Naive thymus-derived CD8-positive, alpha-beta T cell (primary cell): ENCODE data around the gene MBD1. TPM values are rescaled to one million over a fixed set of nuclear protein-coding genes. Genes with fewer than 3 reads are reported as not detected.
"Not testable (repeated sequence)": the region's sequence is repeated elsewhere in the genome, so short reads cannot be mapped to it uniquely, and the experiment has no call there.

Experiments used
- ATAC-seq, 2 donors: fragments of 150-1000 bp; cut with Tn5 transposase in 1 of 2; sonication (Bioruptor Pico), chemical (Tn5 transposase) in 1 of 2; 1 replicate in 1 of 2; 2 replicates in 1 of 2; pipeline ENCODE4 v1.10.0; 2021; ENCODE audit warnings: mild to moderate bottlenecking in 2 of 2, moderate library complexity in 2 of 2
- POLR2A ChIA-PET: fragments of 350-600 bp; sonication (Branson Sonifier 250); formaldehyde crosslinking; loops from one replicate; lab custom pipeline; 2021; ENCODE audit warnings: antibody characterized with exemption; lab: Charles Lee
- DNase-seq, 10 donors: peaks; one replicate each; pipeline versions ENCODE4 v3.0.0 to v3.0.0-alpha.2; 2020 to 2022
- H3K27ac Mint-ChIP-seq, 10 donors: one replicate each; pipeline ENCODE4 v1.8.0; 2020 to 2022; ENCODE audit warnings: mild to moderate bottlenecking in 10 of 10, mixed read lengths in 10 of 10, moderate library complexity in 4 of 10, inconsistent platforms in 1 of 10
- H3K27me3 Mint-ChIP-seq, 5 donors: one replicate each; pipeline ENCODE4 v1.8.0; 2021 to 2022; ENCODE audit warnings: mixed read lengths in 5 of 5
- H3K36me3 Mint-ChIP-seq, 3 donors: one replicate each; pipeline ENCODE4 v1.8.0; 2020 to 2022; ENCODE audit warnings: mixed read lengths in 3 of 3, mild to moderate bottlenecking in 2 of 3, inconsistent platforms in 1 of 3
- H3K4me1 Mint-ChIP-seq, 4 donors: one replicate each; pipeline ENCODE4 v1.8.0; 2021 to 2022; ENCODE audit warnings: mixed read lengths in 4 of 4
- H3K4me3 Mint-ChIP-seq, 10 donors: one replicate each; pipeline ENCODE4 v1.8.0; 2020 to 2022; ENCODE audit warnings: mild to moderate bottlenecking in 10 of 10, mixed read lengths in 10 of 10, moderate library complexity in 6 of 10, inconsistent platforms in 1 of 10
- H3K9me3 Mint-ChIP-seq, 9 donors: one replicate each; pipeline ENCODE4 v1.8.0; 2020 to 2022; ENCODE audit warnings: mixed read lengths in 9 of 9, mild to moderate bottlenecking in 3 of 9, inconsistent platforms in 1 of 9, moderate library complexity in 1 of 9
- polyA plus RNA-seq, 3 donors: library from polyadenylated mRNA; unstranded; fragments of 300-500 nt; fragmentation: Illumina TruSeq; gene quantifications; one replicate each; pipeline ENCODE4 v1.2.3, GENCODE V29; 2021
- total RNA-seq, 8 experiments: library from RNA in 2 of 8; stranded (reverse) in 2 of 8; gene quantifications; one replicate each; pipeline ENCODE4 v1.2.3 and lab custom pipeline; 2021 to 2026

The MBD1 gene
- total and polyA plus RNA-seq, 5 experiments from 2014 or later: 22.5 to 123 (median 39.9) TPM

DNA sequence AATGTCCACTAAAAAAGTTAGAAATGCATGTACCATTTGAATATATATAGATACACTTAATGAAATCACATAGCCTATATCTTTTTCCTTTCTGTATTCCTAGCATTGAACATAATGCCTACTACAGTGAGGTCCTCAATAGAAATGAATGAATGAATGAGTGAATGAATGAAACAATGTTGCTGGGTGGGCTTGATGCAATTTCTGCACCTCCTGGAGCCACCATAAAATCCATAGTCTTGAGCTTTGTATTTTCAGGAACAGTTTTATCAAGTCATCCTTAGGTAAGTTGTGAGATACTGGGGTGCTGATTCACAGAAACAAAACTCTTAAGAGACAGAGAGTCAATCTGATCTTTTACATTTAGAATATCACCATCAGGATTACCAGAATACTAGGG is 18.3 kb downstream of the MBD1 start:
- Mint-ChIP-seq H3K27ac (no peak overlapping the region), H3K9me3 (no peaks in the 10 kb centered on the region), H3K4me3 (no peak overlapping the region), H3K27me3 (peaks cover 0 to 1% (median 0%) of the 10 kb centered on the region in 5 donors), H3K4me1 (peaks cover 6 to 23% (median 20%) of the 10 kb centered on the region in 4 donors), H3K36me3 (peaks cover 0 to 3% (median 0%) of the 10 kb centered on the region in 3 donors)
- POLR2A ChIA-PET: no interaction called here
- DNase-seq (no peak), ATAC-seq (no peak)

GRCh38 chr18:50250935-50251334 is 30.4 kb downstream of the MBD1 start:
- no peak for DNase-seq
- Mint-ChIP-seq H3K4me3 (no peak overlapping the region), H3K4me1 (peaks cover 0 to 2% (median 0%) of the 10 kb centered on the region in 4 donors), H3K27me3 (peaks cover 0 to 5% (median 0%) of the 10 kb centered on the region in 5 donors), H3K36me3 (no peaks in the 10 kb centered on the region), H3K27ac (no peak overlapping the region), H3K9me3 (no peaks in the 10 kb centered on the region)
- ATAC-seq: no peak
- POLR2A ChIA-PET: no interaction called here

- DNase-seq (no peak), ATAC-seq (no peak)
- Mint-ChIP-seq H3K27me3 (peaks cover 0 to 5% (median 0%) of the 10 kb centered on the region in 5 donors), H3K27ac (no peak overlapping the region), H3K4me1 (peaks cover 0 to 2% (median 0%) of the 10 kb centered on the region in 4 donors), H3K9me3 (no peaks in the 10 kb centered on the region), H3K36me3 (peaks cover 0 to under 1% (median 0%) of the 10 kb centered on the region in 3 donors), H3K4me3 (no peak overlapping the region)
- POLR2A ChIA-PET: interaction anchor here (0.7 kb wide), 1 partner anchor 716 kb away, joined by 4 read pairs; no protein-coding TSS in a partner anchor
Observed at GRCh38 chr18:50249576-50249975, 31.7 kb downstream of the MBD1 start.

GRCh38 chr18:50247561-50247960 is 33.8 kb downstream of the MBD1 start:
- peaks cover 0 to 8% (median 0%) of the 10 kb centered on the region in 5 donors for H3K27me3 Mint-ChIP-seq

GRCh38 chr18:50241768-50242167 is 39.6 kb downstream of the MBD1 start:
- H3K4me3 Mint-ChIP-seq, ATAC-seq: not testable (repeated sequence)

More at GRCh38 chr18:50247561-50247960, 33.8 kb downstream of the MBD1 start:
- no peak for DNase-seq
- peaks cover 0 to 2% (median 0%) of the 10 kb centered on the region in 4 donors for H3K4me1 Mint-ChIP-seq
- POLR2A ChIA-PET: no interaction called here
- peaks cover 0 to 7% (median 6%) of the 10 kb centered on the region in 3 donors for H3K36me3 Mint-ChIP-seq
- H3K4me3 Mint-ChIP-seq: no peak overlapping the region
- no peak overlapping the region for H3K27ac Mint-ChIP-seq
- peaks cover 0 to 8% (median 1%) of the 10 kb centered on the region in 9 donors for H3K9me3 Mint-ChIP-seq
- ATAC-seq: no peak

GRCh38 chr18:50240080-50240563 is 41.2 kb downstream of the MBD1 start:
- POLR2A ChIA-PET: no interaction called here
- Mint-ChIP-seq H3K27me3 (peaks cover 3 to 18% (median 10%) of the 10 kb centered on the region in 5 donors), H3K4me1 (no peaks in the 10 kb centered on the region), H3K27ac (peak overlapping the region in 1 of 10 donors; percentile 46), H3K36me3 (peaks cover 0 to 24% (median 15%) of the 10 kb centered on the region in 3 donors), H3K4me3 (no peak overlapping the region), H3K9me3 (peaks cover 6 to 35% (median 22%) of the 10 kb centered on the region in 9 donors)
- ATAC-seq (no peak), DNase-seq (no peak)

More at GRCh38 chr18:50241768-50242167, 39.6 kb downstream of the MBD1 start:
- Mint-ChIP-seq H3K9me3 (peaks cover 6 to 35% (median 22%) of the 10 kb centered on the region in 9 donors), H3K36me3 (peaks cover 0 to 24% (median 15%) of the 10 kb centered on the region in 3 donors), H3K27me3 (peaks cover 0 to 16% (median 6%) of the 10 kb centered on the region in 5 donors)
- POLR2A ChIA-PET, DNase-seq, H3K4me1 Mint-ChIP-seq, H3K27ac Mint-ChIP-seq: not testable (repeated sequence)

DNA sequence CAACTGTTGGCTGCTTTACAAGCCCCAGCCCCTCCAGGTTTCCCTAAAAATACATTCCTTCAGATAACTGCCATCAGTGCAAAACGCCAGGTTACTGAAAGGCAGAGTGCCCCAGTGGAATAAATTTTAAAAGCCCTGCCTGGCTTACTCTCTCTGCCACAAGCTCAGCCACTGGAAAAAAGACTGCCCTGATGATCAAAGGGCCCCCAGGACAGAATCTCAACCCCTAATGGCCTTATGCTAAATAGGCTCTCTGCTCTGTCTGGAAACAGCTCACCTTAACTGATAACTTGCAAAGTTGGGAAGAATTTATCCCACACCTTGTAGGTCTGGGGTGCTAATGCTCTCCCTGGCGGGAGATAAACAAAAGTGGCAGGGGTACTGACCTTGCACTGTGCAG is 48.9 kb downstream of the MBD1 start:
- DNase-seq: no peak
- H3K27ac Mint-ChIP-seq: no peak overlapping the region
- H3K9me3 Mint-ChIP-seq: no peaks in the 10 kb centered on the region
- ATAC-seq: no peak
- peaks cover 0 to 2% (median 0%) of the 10 kb centered on the region in 3 donors for H3K36me3 Mint-ChIP-seq
- no peaks in the 10 kb centered on the region for H3K4me1 Mint-ChIP-seq
- POLR2A ChIA-PET: no interaction called here
- H3K4me3 Mint-ChIP-seq: no peak overlapping the region
- H3K27me3 Mint-ChIP-seq: peaks cover 0 to 29% (median 22%) of the 10 kb centered on the region in 5 donors

GRCh38 chr18:50231621-50232020 is 49.7 kb downstream of the MBD1 start:
- no peak for ATAC-seq
- peaks cover 0 to 2% (median 0%) of the 10 kb centered on the region in 3 donors for H3K36me3 Mint-ChIP-seq
- POLR2A ChIA-PET: no interaction called here
- no peaks in the 10 kb centered on the region for H3K9me3 Mint-ChIP-seq
- peaks cover 0 to 29% (median 22%) of the 10 kb centered on the region in 5 donors for H3K27me3 Mint-ChIP-seq
- H3K27ac Mint-ChIP-seq: no peak overlapping the region
- H3K4me3 Mint-ChIP-seq: no peak overlapping the region
- no peaks in the 10 kb centered on the region for H3K4me1 Mint-ChIP-seq
- no peak for DNase-seq

DNA sequence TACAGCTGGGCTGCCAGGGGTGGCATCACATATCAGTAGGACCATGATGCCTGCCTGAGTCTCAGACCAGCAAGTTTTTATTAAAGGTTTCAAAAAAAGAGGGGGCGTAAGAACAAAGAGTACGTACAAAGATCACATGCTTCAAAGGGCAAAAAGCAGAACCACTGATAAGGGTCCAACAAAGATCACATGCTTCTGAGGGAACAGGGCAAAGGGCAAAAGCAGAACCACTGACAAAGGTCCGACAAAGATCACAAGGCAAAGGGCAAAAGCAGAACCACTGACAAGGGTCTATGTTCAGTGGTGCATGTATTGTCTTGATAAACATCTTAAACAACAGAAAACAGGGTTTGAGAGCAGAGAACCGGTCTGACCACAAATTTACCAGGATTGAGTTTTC is 61.1 kb downstream of the MBD1 start:
- H3K27me3 Mint-ChIP-seq: peaks cover 14 to 25% (median 19%) of the 10 kb centered on the region in 5 donors
- peaks cover 0 to 19% (median 16%) of the 10 kb centered on the region in 3 donors for H3K36me3 Mint-ChIP-seq
- H3K4me3 Mint-ChIP-seq, DNase-seq, POLR2A ChIA-PET, H3K4me1 Mint-ChIP-seq, H3K27ac Mint-ChIP-seq, ATAC-seq: not testable (repeated sequence)
- H3K9me3 Mint-ChIP-seq: peaks cover 0 to 26% (median 9%) of the 10 kb centered on the region in 9 donors

Other genes with a start within 250 kb of the MBD1 start
- gene MYO5B, start 86.4 kb downstream of the MBD1 start, total RNA-seq: not detected
- gene MYO5B, start 86.4 kb downstream of the MBD1 start, polyA plus RNA-seq: under 1 TPM in 1 of 3 donors, not detected in 2; 0.03 TPM
- gene CFAP53, start 15.0 kb downstream of the MBD1 start, total RNA-seq: 1 to 10 TPM; 1.2 TPM
- gene CFAP53, start 15.0 kb downstream of the MBD1 start, polyA plus RNA-seq: under 1 TPM in 2 of 3 donors, not detected in 1; 0.31 to 0.57 TPM
- gene CXXC1, start 6.2 kb upstream of the MBD1 start, total RNA-seq: 100 to 1,000 TPM; 159 to 171 TPM
- 10 to 100 TPM; 52.2 to 84.7 (median 59.8) TPM for gene CXXC1, start 6.2 kb upstream of the MBD1 start, polyA plus RNA-seq
- under 1 TPM; 0.31 to 0.55 TPM for gene SKA1, start 93.5 kb upstream of the MBD1 start, total RNA-seq
- under 1 TPM; 0.25 to 0.84 (median 0.26) TPM for gene SKA1, start 93.5 kb upstream of the MBD1 start, polyA plus RNA-seq